Osteoblast (primary cell): ENCODE results near the gene TSPAN5. TPM values are rescaled to one million over a fixed set of nuclear protein-coding genes. Genes with fewer than 3 reads are reported as not detected.

ENCODE experiments used
- DNase-seq: peaks from one replicate; pipeline ENCODE4 v3.0.0; 2011; ENCODE audit warnings: low spot score, mixed read lengths; ENCODE audit not compliant: insufficient read length; ENCODE audit errors: missing footprints
- H2AFZ ChIP-seq: 2 replicates; pipeline ENCODE4 v1.6.0; 2011; ENCODE audit warnings: mild to moderate bottlenecking, low read length
- H3K27ac ChIP-seq: 2 replicates; pipeline ENCODE4 v1.5.1; 2011; ENCODE audit warnings: mild to moderate bottlenecking, low read depth, low read length, moderate library complexity
- H3K27me3 ChIP-seq: 2 replicates; pipeline ENCODE4 v1.6.0; 2012; ENCODE audit warnings: mild to moderate bottlenecking, control low read depth, inconsistent platforms, low read length, moderate library complexity; ENCODE audit not compliant: insufficient read depth
- H3K36me3 ChIP-seq: 2 replicates; pipeline ENCODE4 v1.5.1; 2011; ENCODE audit warnings: mild to moderate bottlenecking, low read length, control low read depth, moderate library complexity; ENCODE audit not compliant: insufficient read depth
- H3K4me1 ChIP-seq: 2 replicates; pipeline ENCODE4 v1.5.1; 2011; ENCODE audit warnings: mild to moderate bottlenecking, low read length, control low read depth, moderate library complexity; ENCODE audit not compliant: insufficient read depth
- H3K4me2 ChIP-seq: 2 replicates; pipeline ENCODE4 v1.6.0; 2011; ENCODE audit warnings: mild to moderate bottlenecking, low read length; ENCODE audit not compliant: insufficient read depth
- H3K4me3 ChIP-seq: fragments of 200-600 bp; sonication (generic); 3 replicates; pipeline ENCODE4 v1.5.1; 2012; ENCODE audit warnings: mild to moderate bottlenecking, low read length, inconsistent platforms; ENCODE audit not compliant: insufficient read depth
- H3K79me2 ChIP-seq: 2 replicates; pipeline ENCODE4 v1.6.0; 2012; ENCODE audit warnings: mild to moderate bottlenecking, low read length, control low read depth, inconsistent platforms; ENCODE audit not compliant: insufficient read depth
- H3K9me3 ChIP-seq: 2 replicates; pipeline ENCODE4 v1.5.1; 2011; ENCODE audit warnings: low read depth, low read length, control low read depth
- H4K20me1 ChIP-seq: 2 replicates; pipeline ENCODE4 v1.6.0; 2012; ENCODE audit warnings: mild to moderate bottlenecking, low read length, control low read depth; ENCODE audit not compliant: insufficient read depth
- total RNA-seq: library from RNA; depleted of rRNA; stranded (reverse); fragments of >200 nt; gene quantifications from 2 replicates; pipeline ENCODE4 v1.2.3, GENCODE V29; 2012
- TF ChIP-seq, protein P1 (sequence below): IDR thresholded peaks from 2 replicates; pipeline ENCODE4 v1.5.1; 2011; ENCODE audit warnings: mild to moderate bottlenecking, low read depth, low read length, moderate library complexity; ENCODE audit errors: extremely low read depth

The TSPAN5 gene
- total RNA-seq, 1 donor = 36.9 TPM

DNA sequence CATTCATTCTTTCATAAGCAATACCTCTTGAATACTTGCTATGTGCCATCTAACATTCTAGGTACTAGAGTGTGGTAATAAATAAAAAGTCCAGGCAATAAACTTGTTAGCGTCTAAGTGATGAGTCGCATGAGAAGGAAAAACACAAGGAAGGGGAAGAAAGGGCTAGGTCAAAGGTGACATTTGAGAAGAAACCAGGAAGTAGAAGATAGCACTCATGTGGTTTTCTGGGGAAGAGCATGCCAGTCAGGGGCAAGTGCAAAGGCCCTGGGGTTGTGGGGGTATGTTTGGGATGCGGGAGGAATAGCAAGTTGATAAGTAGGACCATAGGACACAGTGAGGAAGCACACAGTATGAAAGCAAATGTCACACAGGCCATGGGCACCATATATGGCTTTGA lies 157.0 kb downstream of the TSPAN5 start:
- TF ChIP-seq, protein P1, sequence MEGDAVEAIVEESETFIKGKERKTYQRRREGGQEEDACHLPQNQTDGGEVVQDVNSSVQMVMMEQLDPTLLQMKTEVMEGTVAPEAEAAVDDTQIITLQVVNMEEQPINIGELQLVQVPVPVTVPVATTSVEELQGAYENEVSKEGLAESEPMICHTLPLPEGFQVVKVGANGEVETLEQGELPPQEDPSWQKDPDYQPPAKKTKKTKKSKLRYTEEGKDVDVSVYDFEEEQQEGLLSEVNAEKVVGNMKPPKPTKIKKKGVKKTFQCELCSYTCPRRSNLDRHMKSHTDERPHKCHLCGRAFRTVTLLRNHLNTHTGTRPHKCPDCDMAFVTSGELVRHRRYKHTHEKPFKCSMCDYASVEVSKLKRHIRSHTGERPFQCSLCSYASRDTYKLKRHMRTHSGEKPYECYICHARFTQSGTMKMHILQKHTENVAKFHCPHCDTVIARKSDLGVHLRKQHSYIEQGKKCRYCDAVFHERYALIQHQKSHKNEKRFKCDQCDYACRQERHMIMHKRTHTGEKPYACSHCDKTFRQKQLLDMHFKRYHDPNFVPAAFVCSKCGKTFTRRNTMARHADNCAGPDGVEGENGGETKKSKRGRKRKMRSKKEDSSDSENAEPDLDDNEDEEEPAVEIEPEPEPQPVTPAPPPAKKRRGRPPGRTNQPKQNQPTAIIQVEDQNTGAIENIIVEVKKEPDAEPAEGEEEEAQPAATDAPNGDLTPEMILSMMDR = no peak

DNA sequence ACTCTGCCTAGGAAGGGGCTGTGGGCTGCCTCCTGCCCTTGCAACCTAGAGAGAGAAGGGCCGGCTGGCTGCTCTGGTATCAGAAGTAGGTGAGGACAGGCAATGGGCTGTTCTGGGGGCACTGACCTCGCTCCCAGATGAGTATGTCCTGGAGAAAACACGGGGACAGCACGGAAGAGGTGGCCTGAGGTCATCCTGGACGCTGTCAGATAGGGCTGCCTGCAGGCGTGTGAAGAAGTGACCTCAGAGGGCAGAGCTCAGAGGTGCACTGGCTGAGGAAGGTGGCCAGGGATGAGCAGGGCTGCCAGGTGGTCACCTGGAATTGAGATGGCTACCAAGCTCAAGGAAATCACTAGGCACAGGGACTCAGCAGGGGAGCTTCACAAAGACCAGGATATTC lies 159.6 kb downstream of the TSPAN5 start:
- H3K4me3 ChIP-seq = no peak overlapping the region
- H3K27ac ChIP-seq = no peak overlapping the region
- peaks cover 6% of the 10 kb centered on the region for H3K36me3 ChIP-seq
- no peaks in the 10 kb centered on the region for H3K27me3 ChIP-seq
- H3K9me3 ChIP-seq = no peaks in the 10 kb centered on the region
- TF ChIP-seq, protein P1 = no peak
- peaks cover 39% of the 10 kb centered on the region for H3K79me2 ChIP-seq
- peaks cover 7% of the 10 kb centered on the region for H3K4me1 ChIP-seq
- DNase-seq = no peak
- H4K20me1 ChIP-seq = no peaks in the 10 kb centered on the region
- H2AFZ ChIP-seq = no peak overlapping the region
- no peak overlapping the region for H3K4me2 ChIP-seq

More for the DNA sequence above, 157.0 kb downstream of the TSPAN5 start:
- no peak overlapping the region for H2AFZ ChIP-seq
- H4K20me1 ChIP-seq = no peaks in the 10 kb centered on the region
- H3K4me3 ChIP-seq = no peak overlapping the region
- H3K4me2 ChIP-seq = no peak overlapping the region
- H3K36me3 ChIP-seq = peaks cover 13% of the 10 kb centered on the region
- H3K79me2 ChIP-seq = peaks cover 41% of the 10 kb centered on the region
- DNase-seq = no peak
- H3K27ac ChIP-seq = no peak overlapping the region
- H3K4me1 ChIP-seq = no peaks in the 10 kb centered on the region
- H3K27me3 ChIP-seq = no peaks in the 10 kb centered on the region
- no peaks in the 10 kb centered on the region for H3K9me3 ChIP-seq

GRCh38 chr4:98496152-98496845 lies 162.1 kb downstream of the TSPAN5 start:
- no peaks in the 10 kb centered on the region for H3K27me3 ChIP-seq
- no peak overlapping the region for H3K4me2 ChIP-seq
- H4K20me1 ChIP-seq = no peaks in the 10 kb centered on the region
- no peak overlapping the region for H3K27ac ChIP-seq
- peaks cover 20% of the 10 kb centered on the region for H3K4me1 ChIP-seq
- no peak for DNase-seq
- no peak overlapping the region for H2AFZ ChIP-seq
- peaks cover 39% of the 10 kb centered on the region for H3K79me2 ChIP-seq
- no peak overlapping the region for H3K4me3 ChIP-seq
- TF ChIP-seq, protein P1 = no peak
- no peaks in the 10 kb centered on the region for H3K36me3 ChIP-seq
- H3K9me3 ChIP-seq = no peaks in the 10 kb centered on the region

DNA sequence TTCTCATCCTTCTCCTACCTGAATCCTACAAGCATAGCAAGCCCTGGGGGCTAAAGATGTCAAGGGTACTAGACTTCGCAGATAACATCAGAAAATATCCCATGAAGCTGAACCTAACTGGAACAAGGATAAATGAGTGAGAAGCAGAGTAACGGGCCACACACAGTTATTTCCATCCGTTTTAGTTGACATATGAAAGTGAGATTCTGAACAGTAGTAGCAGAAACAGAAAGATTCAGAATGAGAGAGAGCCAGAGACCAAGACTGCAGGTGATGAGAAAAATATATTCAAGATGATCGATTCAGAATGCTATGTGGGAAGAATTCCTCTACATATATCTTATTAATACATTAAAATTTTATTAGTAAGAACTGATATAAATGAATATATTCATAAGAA lies 165.1 kb downstream of the TSPAN5 start:
- peaks cover 50% of the 10 kb centered on the region for H3K79me2 ChIP-seq
- no peak overlapping the region for H3K4me3 ChIP-seq
- H3K4me1 ChIP-seq = peaks cover 23% of the 10 kb centered on the region
- no peak overlapping the region for H2AFZ ChIP-seq
- H3K36me3 ChIP-seq = no peaks in the 10 kb centered on the region
- H3K27ac ChIP-seq = no peak overlapping the region
- no peak overlapping the region for H3K4me2 ChIP-seq
- no peaks in the 10 kb centered on the region for H3K9me3 ChIP-seq
- DNase-seq = no peak
- TF ChIP-seq, protein P1 = no peak
- no peaks in the 10 kb centered on the region for H3K27me3 ChIP-seq
- H4K20me1 ChIP-seq = no peaks in the 10 kb centered on the region
